Left hindlimb (tissue), 1 donor: ENCODE results near the gene TEX9.
"Not testable (repeated sequence)": the region's sequence is repeated elsewhere in the genome, so short reads cannot be mapped to it uniquely, and the experiment has no call there.

ENCODE experiments used
- DNase-seq: peaks from one replicate; pipeline ENCODE4 v3.0.0-alpha.2; 2018

The TEX9 gene

DNA sequence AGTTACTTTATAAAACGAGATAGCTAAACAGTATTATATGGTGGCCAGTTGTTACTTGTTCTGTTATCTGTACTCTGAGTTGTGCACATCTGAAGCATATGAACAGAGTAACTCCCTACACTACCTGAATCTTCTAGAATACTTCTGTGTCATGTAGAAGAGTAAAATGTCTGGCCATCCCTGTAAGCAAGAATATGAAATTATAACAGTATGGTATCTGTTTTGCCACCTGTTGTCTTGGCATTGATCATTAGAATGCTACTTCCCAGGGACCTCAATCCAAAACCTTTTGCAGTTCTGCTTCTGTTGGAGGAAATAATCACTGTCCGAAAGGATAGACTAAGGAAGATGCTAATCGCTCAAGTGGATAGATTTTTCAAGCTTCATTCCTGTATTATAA is 1.9 kb downstream of the TEX9 start:
- DNase-seq = no peak

DNA sequence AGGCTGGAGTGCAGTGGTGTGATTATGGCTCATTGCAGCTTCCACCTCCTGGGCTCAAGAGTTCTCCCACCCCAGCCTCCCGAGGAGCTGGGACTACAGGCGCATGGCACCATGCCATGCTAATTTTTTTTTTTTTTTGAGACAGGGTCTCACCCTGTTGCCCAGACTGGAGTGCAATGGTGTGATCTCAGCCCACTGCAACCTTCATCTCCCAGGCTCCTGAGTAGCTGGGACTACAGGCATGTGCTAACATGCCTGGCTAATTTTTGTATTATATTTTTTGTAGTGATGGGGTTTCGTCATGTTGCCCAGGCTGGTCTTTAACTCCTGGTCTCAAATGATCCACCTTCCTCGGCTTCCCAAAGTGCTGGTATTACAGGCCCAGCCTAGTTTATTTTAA is 4.0 kb downstream of the TEX9 start:
- no peak for DNase-seq

DNA sequence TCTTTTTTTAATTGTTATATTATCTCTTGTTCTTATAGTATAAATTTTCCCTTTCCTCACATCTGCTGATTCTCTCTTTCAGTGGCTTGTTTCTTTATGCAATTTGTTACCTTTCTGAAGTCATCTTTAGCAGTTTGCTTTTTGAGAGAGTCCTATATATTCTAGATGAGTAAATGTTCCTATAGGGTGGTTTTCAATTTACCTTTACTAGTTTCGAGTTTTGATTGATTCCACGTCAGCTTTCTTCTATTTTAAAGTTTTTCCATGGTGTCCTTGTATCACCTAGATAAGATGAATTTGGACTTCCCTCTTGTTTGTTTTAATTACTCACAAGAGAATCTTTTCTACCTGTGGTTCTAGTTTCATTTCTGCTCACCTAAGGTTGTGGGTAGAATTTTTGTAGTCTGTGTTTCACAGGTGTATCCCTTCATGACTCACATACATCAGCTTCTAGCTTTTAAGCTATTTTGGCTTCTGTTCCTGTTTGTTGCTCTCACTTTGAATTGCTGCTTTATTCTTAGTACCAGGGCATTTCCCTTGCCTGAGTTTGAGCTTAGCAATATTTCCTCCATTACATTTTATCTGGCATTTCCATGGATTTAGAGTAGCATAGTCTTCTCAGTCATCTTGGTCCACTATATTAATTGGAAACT is 6.4 kb downstream of the TEX9 start:
- DNase-seq = no peak

GRCh38 chr15:56374693-56375092 is 9.5 kb downstream of the TEX9 start:
- DNase-seq = not testable (repeated sequence)

- DNase-seq = not testable (repeated sequence)
These were observed 12.6 kb downstream of the TEX9 start for GRCh38 chr15:56377822-56378221.

DNA sequence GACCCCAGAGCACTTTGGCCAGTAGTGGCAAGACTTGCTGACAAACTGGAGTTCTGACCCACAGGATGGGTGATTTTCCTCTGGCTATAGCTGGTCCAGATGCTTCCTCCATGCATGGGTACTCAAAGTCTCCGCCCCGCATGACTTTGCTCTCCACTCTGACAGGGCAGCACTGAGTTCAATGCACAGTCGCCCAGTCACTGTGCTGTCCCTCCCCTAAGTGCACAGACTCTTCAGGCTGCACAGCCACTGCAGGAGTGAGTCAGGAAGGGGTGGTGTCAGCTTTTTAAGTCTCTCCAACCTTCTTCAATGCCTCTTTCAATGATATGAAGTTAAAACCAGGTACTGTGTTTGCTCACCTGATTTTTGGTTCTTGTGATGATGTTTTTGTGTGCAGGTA is 17.8 kb downstream of the TEX9 start:
- no peak for DNase-seq

DNA sequence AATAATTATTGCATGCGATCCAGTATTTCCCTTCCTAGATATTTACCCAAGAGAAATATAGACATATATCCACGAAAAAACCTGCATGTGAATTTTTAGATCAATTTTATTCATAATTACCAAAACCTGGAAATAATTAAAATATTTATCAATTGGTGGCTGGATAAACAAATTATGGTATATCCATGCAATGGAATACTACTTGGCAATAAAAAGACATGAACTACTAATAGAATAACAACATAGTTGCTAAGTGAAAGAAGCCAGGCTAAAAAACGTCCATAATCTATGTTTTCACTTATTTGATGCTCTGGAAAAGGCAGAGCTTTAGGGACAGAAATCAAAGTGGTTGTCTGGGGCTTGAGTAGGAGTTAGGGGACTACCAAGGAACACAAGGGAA is 20.7 kb downstream of the TEX9 start:
- DNase-seq = no peak

DNA sequence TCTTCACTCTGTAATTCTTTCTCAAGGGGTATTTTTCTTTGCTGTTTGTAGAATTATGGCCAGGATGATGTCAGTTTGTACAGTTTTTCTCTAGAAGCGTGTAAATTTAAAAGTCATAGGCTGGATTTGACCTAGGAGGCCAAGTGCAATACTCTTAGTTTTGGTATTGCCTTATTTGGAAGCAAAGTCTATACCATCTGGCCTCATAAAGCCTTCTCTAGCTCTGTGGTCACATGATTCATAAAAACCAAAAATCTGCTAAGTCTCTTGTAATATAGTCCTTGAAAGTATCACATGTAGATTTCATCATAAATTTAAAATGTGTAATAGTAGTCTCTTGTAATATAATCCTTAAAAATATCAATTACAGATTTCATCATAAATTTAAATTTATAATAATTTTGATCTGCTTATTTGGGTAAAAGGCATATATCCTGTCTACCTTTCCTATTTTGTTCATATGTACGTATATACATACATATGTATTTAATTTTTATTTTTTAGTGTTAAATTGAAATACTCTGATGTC is 25.6 kb downstream of the TEX9 start:
- no peak for DNase-seq

DNA sequence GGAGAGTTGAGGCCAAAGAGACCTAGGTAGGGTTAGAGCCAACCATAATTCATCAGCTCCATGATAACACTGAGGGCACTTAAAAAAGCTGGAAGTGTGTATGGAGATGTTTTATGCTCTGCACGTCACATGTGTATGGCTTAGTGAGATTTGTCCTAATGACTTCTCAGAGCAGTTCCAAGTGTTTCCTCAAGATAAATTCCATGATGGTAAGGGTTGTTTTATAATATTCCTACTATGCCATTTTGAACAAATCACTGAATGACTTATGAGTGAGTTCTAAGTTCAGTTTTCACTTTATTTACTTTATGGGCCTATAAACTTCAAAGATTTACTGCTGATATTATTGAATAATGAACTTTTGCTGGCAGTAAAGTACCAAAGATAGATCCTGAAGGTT is 28.1 kb downstream of the TEX9 start:
- DNase-seq = no peak

DNA sequence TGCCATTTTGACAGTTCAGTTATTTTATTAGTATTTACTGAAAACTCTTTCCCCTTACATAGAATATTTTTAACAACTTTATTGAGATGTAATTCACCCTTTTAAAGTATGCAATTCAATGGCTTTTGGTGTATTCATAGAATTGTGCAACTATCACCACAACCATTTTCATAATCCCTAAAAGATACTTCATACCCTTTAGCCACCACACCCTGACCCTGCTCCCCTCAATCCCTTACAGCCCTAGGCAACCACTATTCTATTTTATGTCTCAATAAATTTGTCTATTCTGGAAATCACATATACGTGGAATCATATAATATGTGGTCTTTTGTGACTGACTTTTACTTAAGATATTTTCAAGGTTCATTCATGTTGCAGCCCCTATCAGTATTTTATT is 29.7 kb downstream of the TEX9 start:
- DNase-seq = no peak

DNA sequence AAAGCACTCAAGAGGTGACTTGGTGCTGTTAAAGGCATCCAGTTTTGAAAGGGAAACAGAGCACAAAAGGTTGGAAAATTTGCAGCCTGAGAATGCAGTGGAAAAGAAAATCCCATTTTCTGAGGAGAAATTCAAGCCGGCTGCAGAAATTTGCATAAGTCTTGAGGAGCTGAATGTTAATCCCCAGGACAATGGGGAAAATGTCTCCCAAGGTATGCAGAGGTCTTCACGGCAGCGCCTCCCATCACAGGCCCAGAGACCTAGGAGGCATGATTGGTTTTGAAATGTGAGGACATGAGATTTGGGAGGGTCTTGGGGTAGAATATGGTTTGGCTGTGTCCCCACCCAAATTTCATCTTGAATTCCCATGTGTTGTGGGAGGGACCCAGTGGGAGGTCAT is 32.1 kb downstream of the TEX9 start:
- not testable (repeated sequence) for DNase-seq

- not testable (repeated sequence) for DNase-seq
These were observed 34.0 kb downstream of the TEX9 start for GRCh38 chr15:56399209-56399608.

- no peak for DNase-seq
These were observed 45.5 kb downstream of the TEX9 start for GRCh38 chr15:56410721-56411120.

DNA sequence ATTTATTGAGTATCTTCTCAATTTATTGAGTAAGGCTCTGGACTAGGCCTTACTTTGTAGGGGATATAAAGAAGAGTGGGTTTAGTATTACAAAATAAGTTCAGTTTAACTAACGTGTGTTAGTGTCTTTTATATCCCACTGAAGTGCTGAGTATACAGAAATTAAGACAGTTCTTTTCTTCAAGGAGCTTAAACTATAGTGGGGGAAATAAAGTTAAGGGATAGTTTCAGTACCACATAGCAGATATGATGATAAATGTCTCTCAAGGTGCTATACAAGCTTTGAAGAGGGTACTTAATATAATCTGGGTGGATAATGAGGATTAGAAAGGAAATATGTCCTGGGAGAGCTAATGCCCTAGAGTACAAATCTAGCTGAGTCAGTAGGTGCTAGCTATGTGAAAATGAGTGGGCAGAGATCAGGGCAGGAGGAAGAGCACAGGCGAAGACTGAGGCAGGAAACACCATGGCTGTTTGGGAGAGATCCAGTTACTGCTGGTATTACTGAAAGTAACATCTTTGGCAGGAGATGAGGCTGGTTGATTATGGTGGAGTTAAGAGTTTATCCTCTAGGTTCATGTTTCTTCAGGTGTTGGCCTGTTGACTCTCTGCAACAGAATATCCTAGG is 46.0 kb downstream of the TEX9 start:
- DNase-seq = no peak

DNA sequence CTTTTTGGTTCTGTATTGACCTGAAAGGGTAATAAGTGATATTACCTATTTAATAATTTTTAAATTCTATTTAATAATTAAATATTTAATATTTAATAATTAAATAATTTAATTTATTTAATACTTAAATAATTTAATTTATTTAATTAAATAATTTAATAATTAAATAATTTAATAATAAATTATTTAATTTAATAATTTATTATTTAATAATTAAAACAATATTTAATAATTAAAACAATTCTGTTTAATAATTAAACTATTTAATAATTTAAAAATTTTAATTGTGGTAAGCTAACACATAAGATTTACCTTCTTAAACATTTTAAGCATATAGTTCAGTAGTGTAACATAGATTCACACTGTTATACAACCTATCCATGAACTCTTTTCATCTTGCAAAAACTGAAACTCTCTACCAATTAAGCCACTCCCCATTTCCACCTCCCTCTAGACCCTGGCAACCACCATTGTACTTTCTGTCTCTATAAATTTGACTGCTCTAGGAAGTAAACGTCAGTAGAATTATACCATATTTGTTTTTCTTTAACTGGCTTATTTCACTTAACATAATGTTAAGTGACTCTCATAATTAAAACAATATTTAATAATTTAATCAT is 48.0 kb downstream of the TEX9 start:
- not testable (repeated sequence) for DNase-seq

DNA sequence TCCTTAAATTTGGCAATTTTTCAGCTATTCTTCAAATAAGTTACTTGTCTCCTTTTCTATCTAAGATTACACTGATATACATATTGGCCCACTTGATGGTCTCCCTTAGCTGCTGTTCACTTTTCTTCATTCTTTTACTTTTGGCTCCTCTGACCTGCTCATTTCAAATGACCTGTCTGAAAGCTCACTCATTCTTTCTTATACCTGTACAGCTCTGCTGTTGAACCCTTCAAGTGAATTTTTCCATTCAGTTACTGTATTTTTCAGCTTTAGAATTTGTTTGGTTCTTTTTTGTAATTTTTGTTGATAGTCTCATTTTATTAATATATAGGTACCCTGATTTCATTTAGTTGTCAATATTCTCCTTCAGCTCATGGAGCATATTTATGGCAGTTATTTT is 60.0 kb downstream of the TEX9 start:
- DNase-seq = no peak

DNA sequence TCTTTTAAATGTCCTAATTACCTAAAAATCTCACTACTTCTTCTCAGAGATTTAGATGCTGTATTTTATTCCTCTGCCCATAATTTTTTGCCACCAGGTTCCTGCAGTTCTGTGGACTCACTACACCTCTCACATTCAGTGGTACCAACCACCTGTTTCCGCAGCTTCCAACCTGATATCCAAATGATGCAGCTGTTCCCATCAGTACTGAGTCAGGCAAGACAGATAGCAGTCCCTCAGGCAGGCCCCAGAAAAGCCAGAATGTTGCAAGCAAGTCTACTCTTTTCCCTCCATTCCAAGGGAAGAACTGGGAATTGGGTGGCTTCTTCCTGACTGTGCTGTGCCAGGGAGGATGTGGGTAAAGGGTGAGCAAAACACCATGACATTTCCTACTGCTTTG is 60.8 kb downstream of the TEX9 start:
- DNase-seq = no peak

- DNase-seq = no peak
These were observed 63.7 kb downstream of the TEX9 start for GRCh38 chr15:56428821-56429458.

GRCh38 chr15:56432304-56432703 is 67.1 kb downstream of the TEX9 start:
- no peak for DNase-seq

DNA sequence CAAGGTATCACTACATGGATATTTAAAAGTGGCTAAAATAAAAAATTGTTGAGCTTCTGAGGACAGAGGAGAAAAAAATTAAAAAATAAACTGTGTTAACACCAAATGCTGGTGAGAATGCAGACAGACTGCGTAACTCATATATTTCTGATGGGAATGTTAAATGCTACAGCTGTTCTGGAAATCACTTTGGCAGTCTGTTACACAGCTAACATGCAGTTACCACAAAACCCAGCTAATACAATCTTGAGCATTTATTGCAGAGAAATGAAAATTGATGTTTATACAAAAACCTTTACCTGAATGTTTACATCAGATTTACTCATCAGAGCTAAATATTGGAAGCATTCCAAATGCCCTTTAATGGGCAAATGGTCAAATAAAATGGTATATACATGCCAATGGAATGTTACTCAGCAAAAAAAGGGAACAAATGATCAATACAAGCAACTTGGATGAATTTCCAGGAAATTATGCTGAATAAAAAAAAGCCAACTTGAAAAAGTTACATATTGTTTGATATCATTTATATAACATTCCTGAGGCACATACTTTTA is 75.1 kb downstream of the TEX9 start:
- DNase-seq = no peak

DNA sequence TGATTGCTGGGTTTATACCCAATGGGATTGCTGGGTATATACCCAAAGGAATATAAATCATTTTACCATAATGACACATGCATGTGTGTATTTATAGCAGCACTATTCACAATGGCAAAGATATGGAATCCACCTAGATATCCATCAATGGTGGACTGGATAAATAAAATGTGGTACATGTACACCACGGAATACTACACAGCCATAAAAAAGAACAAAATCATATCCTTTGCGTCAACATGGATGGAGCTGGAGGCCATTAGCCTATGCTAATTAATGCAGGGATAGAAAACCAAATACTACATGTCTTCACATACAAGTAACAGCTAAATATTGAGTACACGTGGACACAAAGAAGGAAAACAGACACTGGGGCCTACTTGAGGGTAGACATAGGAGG is 77.1 kb downstream of the TEX9 start:
- no peak for DNase-seq

DNA sequence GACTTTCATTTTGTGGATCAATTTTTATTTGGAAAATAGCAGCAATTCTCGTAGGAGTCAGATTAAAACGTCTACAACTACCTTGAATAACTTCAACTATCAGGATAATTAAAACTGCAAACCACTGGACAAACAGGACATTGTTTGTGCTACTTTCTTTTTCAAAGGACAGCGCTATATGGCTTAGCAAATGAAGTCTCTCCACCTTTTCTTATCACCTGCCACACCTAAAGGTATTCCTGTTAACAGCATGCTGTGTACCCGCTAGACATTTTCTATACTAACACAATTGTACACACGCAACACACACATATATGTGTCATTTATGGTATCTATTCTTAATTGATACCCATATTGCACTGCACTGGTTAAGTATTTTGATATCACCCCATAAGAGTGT is 80.5 kb downstream of the TEX9 start:
- no peak for DNase-seq

GRCh38 chr15:56454836-56455235 is 89.6 kb downstream of the TEX9 start:
- DNase-seq = no peak

DNA sequence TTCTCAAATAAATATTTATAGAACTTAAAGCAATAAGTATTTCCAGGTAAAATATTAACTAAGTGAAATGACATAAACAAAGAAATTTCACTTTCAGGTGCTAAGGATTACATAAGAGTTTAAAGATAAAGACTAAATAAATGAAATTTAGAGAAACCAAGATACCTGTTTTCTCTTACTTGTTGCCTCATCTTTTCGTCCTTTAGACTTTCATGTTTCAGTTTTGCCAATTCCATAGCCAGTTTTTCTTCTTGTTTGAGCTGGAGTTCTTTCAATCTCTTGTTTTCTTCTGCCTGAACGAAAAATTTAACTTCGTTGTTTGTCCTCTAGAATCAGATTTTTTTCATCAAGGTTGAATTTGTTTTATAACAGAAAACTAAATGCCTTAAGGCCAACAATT is 91.0 kb downstream of the TEX9 start:
- no peak for DNase-seq
